HT1080 (cell line): ENCODE results near the gene COX18. TPM values are rescaled to one million over a fixed set of nuclear protein-coding genes. Genes with fewer than 3 reads are reported as not detected.

Experiments
- small RNA-seq: library from RNA; depleted of rRNA; stranded (forward); fragments of <200 nt; gene quantifications from one replicate; pipeline ENCODE3, GENCODE V24; 2014
- total RNA-seq: library from RNA; depleted of rRNA; stranded (reverse); fragments of >200 nt; shearing (Covaris generic); gene quantifications from 2 replicates; pipeline ENCODE4 v1.2.3, GENCODE V29; 2014; rRNA removed

The COX18 gene
- total RNA-seq, 1 experiment from 2014 or later = 34.5 TPM

Small RNA genes lying within 50 kb of the gene (small RNA-seq; reads per million reads assigned to genes)
- not detected for gene RNU6ATAC5P

Other genes with a start within 250 kb of the COX18 start
- gene ANKRD17, start 189.1 kb upstream of the COX18 start, total RNA-seq = 39.7 and 42.4 TPM in 2 replicates